Lung (tissue), 12 donors: ENCODE data around the gene PTPRU. TPM values are rescaled to one million over a fixed set of nuclear protein-coding genes. Genes with fewer than 3 reads are reported as not detected.
A peak's percentile ranks its signal among the peaks of the same experiment; 100 is the strongest.

ENCODE experiments used
- ATAC-seq: fragments of 200-7000 bp; cut with Tn5 transposase; one replicate; pipeline ENCODE4 v1.9.1; 2020; ENCODE audit warnings: moderate number of reproducible peaks; ENCODE audit not compliant: insufficient read depth, low FRiP score
- DNase-seq, 3 donors: peaks; one replicate each; pipeline ENCODE4 v3.0.0-alpha.2; 2013 to 2017
- H3K27ac ChIP-seq, 2 donors: one replicate each; pipeline ENCODE4 v1.5.1; 2013; ENCODE audit warnings: mild to moderate bottlenecking in 2 of 2, moderate library complexity in 2 of 2, control low read depth in 1 of 2, inconsistent platforms in 1 of 2, low read depth in 1 of 2, low read length in 1 of 2
- H3K27me3 ChIP-seq, 3 donors: one replicate each; pipeline ENCODE4 v1.5.1; 2013; ENCODE audit warnings: low read length in 2 of 3; ENCODE audit not compliant: control insufficient read depth in 3 of 3, insufficient read depth in 3 of 3
- H3K36me3 ChIP-seq, 4 donors: one replicate each; pipeline ENCODE4 v1.5.1; 2013; ENCODE audit warnings: low read length in 4 of 4, mild to moderate bottlenecking in 1 of 4, moderate library complexity in 1 of 4; ENCODE audit not compliant: control insufficient read depth in 4 of 4, insufficient read depth in 4 of 4
- H3K4me1 ChIP-seq, 5 donors: one replicate each; pipeline ENCODE4 v1.5.1; 2013; ENCODE audit warnings: low read length in 5 of 5, mild to moderate bottlenecking in 2 of 5, moderate library complexity in 1 of 5; ENCODE audit not compliant: control insufficient read depth in 5 of 5, insufficient read depth in 5 of 5
- H3K4me3 ChIP-seq: one replicate; pipeline ENCODE4 v1.5.1; 2013; ENCODE audit warnings: mild to moderate bottlenecking, control low read depth, moderate library complexity
- H3K9ac ChIP-seq, 2 donors: one replicate each; pipeline ENCODE4 v1.5.1; 2013; ENCODE audit warnings: low read length in 2 of 2, control low read depth in 1 of 2; ENCODE audit not compliant: insufficient read depth in 1 of 2
- H3K9me3 ChIP-seq, 4 donors: one replicate each; pipeline ENCODE4 v1.5.1; 2013; ENCODE audit warnings: low read length in 3 of 4, mild to moderate bottlenecking in 1 of 4, moderate library complexity in 1 of 4; ENCODE audit not compliant: control insufficient read depth in 4 of 4, insufficient read depth in 3 of 4
- CTCF ChIP-seq: IDR thresholded peaks from 2 replicates; pipeline ENCODE4 v1.5.1; 2012; ENCODE audit warnings: mild to moderate bottlenecking; ENCODE audit errors: control extremely low read depth, extremely low read depth
- WGBS, 2 donors: extraction: QIAGEN DNeasy Blood & Tissue Kit; methylation state at CpG; one replicate each; pipeline ENCODE4 v1.1.7; 2013; 5-methylcytosine and 5-hydroxymethylcytosine counted together
- polyA plus RNA-seq, 2 donors: library from polyadenylated mRNA; stranded (reverse); fragments of 200-250 nt; gene quantifications; one replicate each; pipeline ENCODE4 v1.2.1, GENCODE V29; 2013
- total RNA-seq, 2 donors: library from RNA; depleted of rRNA in 1 of 2; stranded (reverse); fragments of >200 nt in 1 of 2; gene quantifications; one replicate each; pipeline ENCODE4 v1.2.1, GENCODE V29; 2014 to 2021
- donor health status: control.
- donor health status: control.
- donor health status: Bipolar disorder and iron deficiency.
- donor health status: healthy.
- donor health status: DM: yes; HTN: yes; CAD: no.

PTPRU gene
- total and polyA plus RNA-seq, 4 donors = 22.6 to 55.3 (median 32.9) TPM

GRCh38 chr1:29284961-29285560, 48.7 kb downstream of the PTPRU start:
- no peak for ATAC-seq
- TF ChIP-seq CTCF = no peak
- H3K9me3 ChIP-seq = no peaks in the 10 kb centered on the region
- peaks cover 0 to 3% (median 0%) of the 10 kb centered on the region in 4 donors for H3K36me3 ChIP-seq
- H3K27me3 ChIP-seq = no peaks in the 10 kb centered on the region
- peaks cover 0 to 11% (median 4%) of the 10 kb centered on the region in 5 donors for H3K4me1 ChIP-seq
- no peak overlapping the region for H3K4me3 ChIP-seq
- H3K27ac ChIP-seq = no peak overlapping the region
- no peak for DNase-seq
- 88 to 92% methylated on average over 5 of the region's 5 CpGs for WGBS, 2 donors
- no peak overlapping the region for H3K9ac ChIP-seq

- Histone ChIP-seq H3K36me3 (peaks cover 0 to 6% (median 0%) of the 10 kb centered on the region in 4 donors), H3K4me3 (no peak overlapping the region), H3K27ac (no peak overlapping the region), H3K27me3 (no peaks in the 10 kb centered on the region), H3K4me1 (peaks cover 0 to 11% (median 4%) of the 10 kb centered on the region in 5 donors), H3K9me3 (no peaks in the 10 kb centered on the region), H3K9ac (no peak overlapping the region)
- no peak for ATAC-seq
- WGBS, 2 donors = 94 to 95% methylated on average over 7 of the region's 7 CpGs
- TF ChIP-seq CTCF = no peak
- DNase-seq = no peak
These were observed 49.4 kb downstream of the PTPRU start for GRCh38 chr1:29285771-29286170.

- DNase-seq (no peak), ATAC-seq (no peak)
- H3K9me3 ChIP-seq = no peaks in the 10 kb centered on the region
- TF ChIP-seq CTCF = no peak
- H3K27me3 ChIP-seq = no peaks in the 10 kb centered on the region
- peaks cover 0 to 11% (median 4%) of the 10 kb centered on the region in 5 donors for H3K4me1 ChIP-seq
- H3K9ac ChIP-seq = no peak overlapping the region
- peaks cover 0 to 6% (median 0%) of the 10 kb centered on the region in 4 donors for H3K36me3 ChIP-seq
- H3K4me3 ChIP-seq = no peak overlapping the region
- H3K27ac ChIP-seq = no peak overlapping the region
- WGBS, 2 donors = 91% methylated on average over 4 of the region's 4 CpGs
These were observed 50.0 kb downstream of the PTPRU start for GRCh38 chr1:29286194-29286767.

GRCh38 chr1:29289493-29289892, 53.2 kb downstream of the PTPRU start:
- Histone ChIP-seq H3K27ac (no peak overlapping the region), H3K27me3 (no peaks in the 10 kb centered on the region), H3K4me3 (no peak overlapping the region), H3K9me3 (no peaks in the 10 kb centered on the region), H3K9ac (no peak overlapping the region), H3K36me3 (peaks cover 0 to 6% (median 0%) of the 10 kb centered on the region in 4 donors), H3K4me1 (no peaks in the 10 kb centered on the region)
- DNase-seq (peak in 1 of 3 donors; percentile 7), ATAC-seq (no peak)
- TF ChIP-seq CTCF = no peak
- WGBS, 2 donors = 90 to 95% methylated on average over 11 of the region's 11 CpGs
